SK-N-MC (cell line): ENCODE measurements around the gene SPEM1.
"Not testable (repeated sequence)": the region's sequence is repeated elsewhere in the genome, so short reads cannot be mapped to it uniquely, and the experiment has no call there.

Experiments used
- EZH2 ChIP-seq: fragments of 200-600 bp; sonication (generic); IDR thresholded peaks from one replicate; pipeline ENCODE4 v1.6.1; 2017; ENCODE audit warnings: antibody characterized with exemption
- POLR2AphosphoS5 ChIP-seq: IDR thresholded peaks from 2 replicates; pipeline ENCODE4 v1.6.1; 2012; ENCODE audit warnings: mild to moderate bottlenecking, low read depth, low read length, borderline replicate concordance

GRCh38 chr17:7470457-7470973 is 50.4 kb downstream of the SPEM1 start:
- TF ChIP-seq EZH2, POLR2AphosphoS5: not testable (repeated sequence)
